Astrocyte (in vitro differentiated cells and primary cell): ENCODE measurements around the gene NME2.

Experiments
- EZH2 ChIP-seq: IDR thresholded peaks from 2 replicates; pipeline ENCODE4 v1.6.1; 2012; ENCODE audit warnings: mild to moderate bottlenecking, low read length, inconsistent platforms; ENCODE audit not compliant: insufficient read depth
- TF ChIP-seq, protein P1 (sequence below): IDR thresholded peaks from 2 replicates; pipeline ENCODE4 v1.5.1; 2011; ENCODE audit warnings: low read depth, mild to moderate bottlenecking, inconsistent platforms, low read length, moderate library complexity; ENCODE audit not compliant: insufficient read depth

DNA sequence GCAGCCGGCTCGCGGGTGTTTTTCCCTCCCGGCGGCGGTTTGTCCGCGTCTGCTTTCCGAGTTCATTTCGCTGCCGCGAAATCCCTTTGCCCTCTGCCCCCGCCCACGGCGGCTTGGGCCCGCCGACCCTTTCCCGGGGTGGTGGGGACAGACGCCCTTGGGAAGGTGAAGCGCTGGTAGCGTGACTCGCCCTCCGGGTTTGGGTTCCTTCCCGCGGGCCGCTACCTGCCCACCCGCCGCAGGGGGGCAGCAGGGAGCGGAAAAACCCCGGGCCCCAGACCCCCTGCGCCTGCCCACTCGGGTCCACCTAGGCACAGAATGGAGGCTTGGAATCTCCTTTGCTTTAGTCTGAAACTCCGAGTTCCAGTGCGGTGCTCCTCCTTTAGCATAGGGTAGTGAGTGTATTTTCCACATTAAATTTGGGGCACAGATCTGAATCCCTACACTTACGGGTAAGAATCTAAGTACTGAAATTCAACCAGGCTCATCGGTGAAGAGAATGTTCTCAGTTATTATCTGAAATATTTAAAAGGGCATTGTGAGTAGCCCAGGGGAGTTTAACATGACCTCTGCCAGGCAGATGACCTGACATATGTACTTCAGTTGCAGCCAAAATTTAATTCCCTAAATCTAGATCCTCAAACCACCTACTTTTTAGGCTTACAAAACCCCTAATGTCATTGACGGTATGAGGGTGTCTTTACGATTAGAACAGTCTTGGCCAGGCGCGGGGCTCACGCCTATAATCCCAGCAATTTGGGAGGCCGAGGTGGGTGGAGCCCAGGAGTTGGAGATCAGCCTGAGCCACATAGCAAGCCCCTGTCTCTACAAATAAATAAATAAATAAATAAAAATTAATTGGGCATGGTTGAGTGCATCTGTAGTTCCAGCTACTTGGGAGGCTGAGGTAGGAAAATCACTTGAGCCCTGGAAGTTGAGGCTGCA, 1.0 kb downstream of the NME2 start:
- TF ChIP-seq, protein P1, sequence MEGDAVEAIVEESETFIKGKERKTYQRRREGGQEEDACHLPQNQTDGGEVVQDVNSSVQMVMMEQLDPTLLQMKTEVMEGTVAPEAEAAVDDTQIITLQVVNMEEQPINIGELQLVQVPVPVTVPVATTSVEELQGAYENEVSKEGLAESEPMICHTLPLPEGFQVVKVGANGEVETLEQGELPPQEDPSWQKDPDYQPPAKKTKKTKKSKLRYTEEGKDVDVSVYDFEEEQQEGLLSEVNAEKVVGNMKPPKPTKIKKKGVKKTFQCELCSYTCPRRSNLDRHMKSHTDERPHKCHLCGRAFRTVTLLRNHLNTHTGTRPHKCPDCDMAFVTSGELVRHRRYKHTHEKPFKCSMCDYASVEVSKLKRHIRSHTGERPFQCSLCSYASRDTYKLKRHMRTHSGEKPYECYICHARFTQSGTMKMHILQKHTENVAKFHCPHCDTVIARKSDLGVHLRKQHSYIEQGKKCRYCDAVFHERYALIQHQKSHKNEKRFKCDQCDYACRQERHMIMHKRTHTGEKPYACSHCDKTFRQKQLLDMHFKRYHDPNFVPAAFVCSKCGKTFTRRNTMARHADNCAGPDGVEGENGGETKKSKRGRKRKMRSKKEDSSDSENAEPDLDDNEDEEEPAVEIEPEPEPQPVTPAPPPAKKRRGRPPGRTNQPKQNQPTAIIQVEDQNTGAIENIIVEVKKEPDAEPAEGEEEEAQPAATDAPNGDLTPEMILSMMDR: peak; percentile 46
- no peak for TF ChIP-seq EZH2
